ENCODE data around the gene DMBT1. TPM values are rescaled to one million over a fixed set of nuclear protein-coding genes. Genes with fewer than 3 reads are reported as not detected.

Gene DMBT1
- total RNA-seq, 1 donor from 2014 or later, result not detected

DNA sequence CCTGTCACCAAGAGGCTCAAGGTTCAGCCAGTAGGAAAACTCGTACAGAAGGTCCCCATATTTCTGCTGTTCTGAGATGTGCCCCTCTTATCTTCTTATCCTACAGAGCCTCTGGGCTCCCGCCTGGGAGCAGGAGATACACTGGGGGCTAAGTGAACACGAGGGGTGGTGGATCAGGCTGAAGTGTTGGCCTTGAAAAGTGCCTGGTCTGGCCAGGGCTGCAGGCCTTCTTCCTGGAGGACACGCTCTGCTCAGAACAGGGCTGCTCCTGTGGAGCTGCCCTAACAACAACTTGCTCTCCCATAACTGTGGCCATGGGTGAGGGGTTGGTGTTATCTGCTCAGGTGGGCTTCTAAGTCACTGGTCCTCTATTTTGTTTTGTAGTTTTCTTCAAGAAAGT, 105.4 kb downstream of the DMBT1 start:
- H3K36me3 ChIP-seq, result no peaks in the 10 kb centered on the region
- H3K4me3 ChIP-seq, result no peak overlapping the region
- H3K27me3 ChIP-seq, result no peaks in the 10 kb centered on the region
- no peaks in the 10 kb centered on the region for H3K4me1 ChIP-seq
- no peaks in the 10 kb centered on the region for H3K9me3 ChIP-seq (ENCODE audit: low read depth)
- no peak overlapping the region for H3K9ac ChIP-seq
- Mint-ChIP-seq H3K27ac (no peak overlapping the region), H3K4me3 (no peak overlapping the region), H3K9me3 (no peaks in the 10 kb centered on the region), H3K27me3 (ENCODE audit: insufficient read depth, low read depth) (peaks cover 2% of the 10 kb centered on the region), H3K4me1 (no peaks in the 10 kb centered on the region), H3K36me3 (no peaks in the 10 kb centered on the region)
- no peaks in the 10 kb centered on the region for H3F3A ChIP-seq (ENCODE audit: low read depth)
- DNase-seq (ENCODE audit: low spot score), result no peak
- H3K27ac ChIP-seq, result no peak overlapping the region
- H3K79me2 ChIP-seq (ENCODE audit: low read depth), result no peaks in the 10 kb centered on the region
- TF ChIP-seq, protein P1, sequence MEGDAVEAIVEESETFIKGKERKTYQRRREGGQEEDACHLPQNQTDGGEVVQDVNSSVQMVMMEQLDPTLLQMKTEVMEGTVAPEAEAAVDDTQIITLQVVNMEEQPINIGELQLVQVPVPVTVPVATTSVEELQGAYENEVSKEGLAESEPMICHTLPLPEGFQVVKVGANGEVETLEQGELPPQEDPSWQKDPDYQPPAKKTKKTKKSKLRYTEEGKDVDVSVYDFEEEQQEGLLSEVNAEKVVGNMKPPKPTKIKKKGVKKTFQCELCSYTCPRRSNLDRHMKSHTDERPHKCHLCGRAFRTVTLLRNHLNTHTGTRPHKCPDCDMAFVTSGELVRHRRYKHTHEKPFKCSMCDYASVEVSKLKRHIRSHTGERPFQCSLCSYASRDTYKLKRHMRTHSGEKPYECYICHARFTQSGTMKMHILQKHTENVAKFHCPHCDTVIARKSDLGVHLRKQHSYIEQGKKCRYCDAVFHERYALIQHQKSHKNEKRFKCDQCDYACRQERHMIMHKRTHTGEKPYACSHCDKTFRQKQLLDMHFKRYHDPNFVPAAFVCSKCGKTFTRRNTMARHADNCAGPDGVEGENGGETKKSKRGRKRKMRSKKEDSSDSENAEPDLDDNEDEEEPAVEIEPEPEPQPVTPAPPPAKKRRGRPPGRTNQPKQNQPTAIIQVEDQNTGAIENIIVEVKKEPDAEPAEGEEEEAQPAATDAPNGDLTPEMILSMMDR (IDR thresholded peaks at IDR 0.05), result no peak
- TF ChIP-seq EZH2 (IDR thresholded peaks at IDR 0.05) (no peak), EZH2phosphoT487 (IDR thresholded peaks at IDR 0.05) (no peak)
- no peaks in the 10 kb centered on the region for H4K20me1 ChIP-seq (ENCODE audit: low read depth)
- H3K4me2 ChIP-seq, result no peak overlapping the region
- no peak overlapping the region for H2AFZ ChIP-seq (replicated peaks)

DNA sequence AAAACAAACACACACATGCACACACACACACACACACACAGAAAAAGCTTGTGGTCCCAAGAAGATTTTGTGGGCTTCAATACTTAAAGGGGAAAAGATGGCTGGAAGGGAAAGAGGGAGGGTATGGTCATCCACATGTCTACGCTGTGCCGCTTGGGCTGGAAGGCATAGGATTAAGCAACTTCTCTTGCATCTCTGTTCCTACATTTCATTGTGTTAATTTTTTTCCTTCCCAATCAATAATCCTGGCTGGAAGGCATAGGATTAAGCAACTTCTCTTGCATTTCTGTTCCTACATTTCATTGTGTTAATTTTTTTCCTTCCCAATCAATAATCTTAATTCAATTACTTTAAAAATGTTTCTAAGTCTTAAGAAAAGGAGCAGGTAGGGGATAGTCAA, 108.5 kb downstream of the DMBT1 start:
- H3K4me3 Mint-ChIP-seq, result no peak overlapping the region
- H3K27me3 Mint-ChIP-seq (ENCODE audit: insufficient read depth, low read depth), result peaks cover 5% of the 10 kb centered on the region
- no peaks in the 10 kb centered on the region for H3K4me1 Mint-ChIP-seq
- no peak overlapping the region for H3K27ac ChIP-seq
- no peak overlapping the region for H3K4me3 ChIP-seq
- H3K4me2 ChIP-seq, result no peak overlapping the region
- H4K20me1 ChIP-seq (ENCODE audit: low read depth), result no peaks in the 10 kb centered on the region
- DNase-seq (ENCODE audit: low spot score), result no peak
- H3K9ac ChIP-seq, result no peak overlapping the region
- H3K9me3 ChIP-seq (ENCODE audit: low read depth), result no peaks in the 10 kb centered on the region
- no peaks in the 10 kb centered on the region for H3K4me1 ChIP-seq
- TF ChIP-seq EZH2 (IDR thresholded peaks at IDR 0.05) (no peak), EZH2phosphoT487 (IDR thresholded peaks at IDR 0.05) (no peak)
- TF ChIP-seq, protein P1 (IDR thresholded peaks at IDR 0.05), result no peak
- no peak overlapping the region for H2AFZ ChIP-seq (replicated peaks)
- H3K36me3 ChIP-seq, result no peaks in the 10 kb centered on the region
- H3K36me3 Mint-ChIP-seq, result no peaks in the 10 kb centered on the region
- H3F3A ChIP-seq (ENCODE audit: low read depth), result no peaks in the 10 kb centered on the region
- no peaks in the 10 kb centered on the region for H3K79me2 ChIP-seq (ENCODE audit: low read depth)
- H3K27ac Mint-ChIP-seq, result no peak overlapping the region
- no peaks in the 10 kb centered on the region for H3K9me3 Mint-ChIP-seq
- H3K27me3 ChIP-seq, result no peaks in the 10 kb centered on the region

DNA sequence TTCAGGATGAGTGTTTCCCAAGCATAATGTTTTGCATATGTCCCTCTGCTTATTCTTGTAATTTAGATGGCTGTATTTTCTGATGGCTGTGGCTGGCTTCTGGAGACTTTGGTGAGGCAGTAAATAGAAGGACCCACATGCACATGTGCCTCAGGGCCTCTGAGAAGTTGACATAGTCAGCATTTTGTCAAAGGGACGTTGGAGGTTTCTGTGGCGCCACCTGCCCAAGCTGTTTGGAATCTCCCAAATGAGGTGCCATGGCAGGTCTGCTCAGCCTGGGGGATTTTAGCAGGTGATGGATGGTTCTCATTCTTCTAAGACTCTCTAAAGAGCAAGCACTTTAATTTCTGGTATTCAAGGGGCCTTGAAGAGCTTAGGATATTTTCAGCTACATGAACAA, 109.3 kb downstream of the DMBT1 start:
- Mint-ChIP-seq H3K9me3 (no peaks in the 10 kb centered on the region), H3K4me3 (no peak overlapping the region), H3K27me3 (ENCODE audit: insufficient read depth, low read depth) (peaks cover 5% of the 10 kb centered on the region), H3K27ac (no peak overlapping the region), H3K4me1 (no peaks in the 10 kb centered on the region), H3K36me3 (no peaks in the 10 kb centered on the region)
- Histone ChIP-seq H2AFZ (replicated peaks) (peak overlapping the region; percentile 26), H3K9me3 (ENCODE audit: low read depth) (no peaks in the 10 kb centered on the region), H3K4me3 (no peak overlapping the region), H3K79me2 (ENCODE audit: low read depth) (no peaks in the 10 kb centered on the region), H3K27me3 (no peaks in the 10 kb centered on the region), H3K4me2 (no peak overlapping the region), H4K20me1 (ENCODE audit: low read depth) (no peaks in the 10 kb centered on the region), H3K4me1 (no peaks in the 10 kb centered on the region), H3K27ac (no peak overlapping the region), H3K9ac (no peak overlapping the region), H3K36me3 (no peaks in the 10 kb centered on the region), H3F3A (ENCODE audit: low read depth) (no peaks in the 10 kb centered on the region)
- TF ChIP-seq EZH2phosphoT487 (IDR thresholded peaks at IDR 0.05) (no peak), EZH2 (IDR thresholded peaks at IDR 0.05) (no peak)
- TF ChIP-seq, protein P1 (IDR thresholded peaks at IDR 0.05), result peak; percentile 31
- DNase-seq (ENCODE audit: low spot score), result peak; percentile 28
